ENCODE results near the gene SLC7A5. TPM values are rescaled to one million over a fixed set of nuclear protein-coding genes. Genes with fewer than 3 reads are reported as not detected.

The SLC7A5 gene
- polyA plus RNA-seq, 1 donor, result 15.0 TPM

DNA sequence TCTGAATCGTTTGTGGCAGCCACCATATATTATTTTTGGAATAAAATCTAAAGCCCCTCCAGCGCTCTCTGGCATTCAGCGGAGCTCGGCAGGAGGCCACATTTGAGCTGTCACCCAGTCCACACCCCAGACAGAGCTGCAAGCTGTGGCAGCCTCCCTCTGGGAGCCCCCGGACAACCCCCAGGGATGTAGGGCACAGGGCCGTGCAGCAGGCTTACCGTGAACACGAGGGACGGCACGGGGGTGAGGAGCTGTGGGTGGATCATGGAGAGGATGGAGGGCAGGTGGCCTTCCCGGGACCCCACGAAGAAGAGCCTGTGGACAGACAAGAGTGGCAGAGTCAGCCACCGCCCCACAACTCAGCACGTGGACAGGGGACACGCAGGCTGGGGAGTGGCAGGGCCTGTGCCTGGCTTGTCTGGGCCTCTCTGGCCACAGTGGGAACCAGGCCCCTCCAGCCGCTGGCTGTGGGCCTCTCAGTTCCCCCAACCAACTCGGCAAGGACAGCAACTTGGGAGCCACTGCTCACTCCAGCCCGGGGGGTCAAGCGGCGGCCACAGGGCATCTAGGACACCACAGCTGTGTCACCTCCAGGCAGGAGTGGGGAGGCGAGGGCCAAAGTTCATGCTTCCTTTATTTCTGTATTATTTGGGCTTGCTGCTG is 31.5 kb downstream of the SLC7A5 start:
- Histone ChIP-seq H3K27ac (ENCODE audit: low read length) (no peak overlapping the region), H3K27me3 (ENCODE audit: control insufficient read depth, insufficient read depth, low read length) (no peaks in the 10 kb centered on the region), H3K9me3 (ENCODE audit: control insufficient read depth, low read depth, low read length) (peaks cover 4% of the 10 kb centered on the region), H3K36me3 (ENCODE audit: control insufficient read depth, insufficient read depth, low read length) (peaks cover 51% of the 10 kb centered on the region), H3K4me3 (ENCODE audit: low read length) (no peak overlapping the region), H3K4me1 (ENCODE audit: control insufficient read depth, insufficient read depth, low read length) (peaks cover 43% of the 10 kb centered on the region)
- DNase-seq, result no peak
- WGBS (ENCODE audit: insufficient coverage, low lambda C conversion rate), result no CpG with 5 or more reads among the region's 21 CpGs

DNA sequence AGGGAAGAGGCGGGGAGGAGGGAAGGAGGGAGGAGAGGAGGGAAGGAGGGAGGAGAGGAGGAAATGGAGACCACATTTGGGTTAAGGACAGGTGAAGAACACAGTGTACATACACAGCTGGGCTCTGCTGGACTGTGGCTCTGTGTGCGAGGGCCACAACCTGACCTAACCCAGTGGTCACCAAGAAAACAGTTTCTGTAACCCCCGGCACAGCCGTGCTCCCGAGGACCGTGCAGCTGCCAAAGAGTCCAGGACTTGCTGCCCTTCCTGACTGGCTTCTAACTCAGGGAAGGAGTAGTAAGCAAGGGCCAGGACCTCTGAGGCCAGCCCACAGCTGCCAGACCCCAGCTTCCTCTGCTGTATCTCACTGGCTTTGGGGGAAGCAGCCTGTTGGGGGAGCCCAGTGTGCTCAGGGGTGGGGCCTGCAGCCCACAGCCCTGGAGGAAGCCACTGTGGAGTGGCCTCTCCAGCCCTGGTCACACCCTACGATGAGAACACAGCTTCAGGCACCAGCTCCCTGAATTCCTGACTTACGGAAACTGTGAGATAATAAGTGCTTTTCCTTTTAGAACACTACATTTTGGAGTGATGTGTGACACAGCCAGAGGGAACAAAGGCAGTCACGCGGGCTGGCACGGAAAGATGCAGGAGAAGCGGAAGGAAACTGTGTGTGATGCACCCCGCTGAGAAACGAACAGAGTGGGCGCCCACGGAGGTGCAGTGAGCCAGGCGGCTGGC is 32.3 kb downstream of the SLC7A5 start:
- Histone ChIP-seq H3K36me3 (ENCODE audit: control insufficient read depth, insufficient read depth, low read length) (peaks cover 51% of the 10 kb centered on the region), H3K27ac (ENCODE audit: low read length) (no peak overlapping the region), H3K27me3 (ENCODE audit: control insufficient read depth, insufficient read depth, low read length) (no peaks in the 10 kb centered on the region), H3K9me3 (ENCODE audit: control insufficient read depth, low read depth, low read length) (peaks cover 4% of the 10 kb centered on the region), H3K4me3 (ENCODE audit: low read length) (no peak overlapping the region), H3K4me1 (ENCODE audit: control insufficient read depth, insufficient read depth, low read length) (peaks cover 36% of the 10 kb centered on the region)
- no CpG with 5 or more reads among the region's 17 CpGs for WGBS (ENCODE audit: insufficient coverage, low lambda C conversion rate)
- peak in 1 of 2 donors; percentile 19 for DNase-seq

DNA sequence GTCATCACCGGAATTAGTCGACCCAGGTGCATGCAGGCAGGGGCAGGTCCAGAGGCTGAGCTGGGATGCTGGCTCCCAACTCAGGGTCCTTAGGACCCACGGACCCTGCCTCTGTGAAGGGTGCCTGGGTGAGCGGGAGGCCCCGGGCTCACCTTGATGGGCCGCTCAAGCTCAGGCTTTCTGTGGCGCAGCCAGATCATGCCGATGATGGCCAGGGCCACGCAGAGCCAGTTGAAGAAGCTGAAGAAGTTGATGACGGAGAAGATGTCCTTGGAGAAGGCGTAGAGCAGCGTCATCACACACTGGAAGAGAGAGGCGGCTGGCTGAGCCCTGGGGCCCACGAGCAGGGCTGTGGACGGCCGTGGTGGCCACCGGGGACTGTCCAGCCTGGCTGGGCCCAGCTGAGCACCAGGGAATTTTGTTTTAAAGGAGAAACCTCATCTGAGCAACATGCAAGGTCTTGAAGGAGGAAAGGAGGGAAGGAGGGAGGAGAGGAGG is 32.9 kb downstream of the SLC7A5 start:
- Histone ChIP-seq H3K4me1 (ENCODE audit: control insufficient read depth, insufficient read depth, low read length) (peaks cover 30% of the 10 kb centered on the region), H3K4me3 (ENCODE audit: low read length) (no peak overlapping the region), H3K27me3 (ENCODE audit: control insufficient read depth, insufficient read depth, low read length) (no peaks in the 10 kb centered on the region), H3K36me3 (ENCODE audit: control insufficient read depth, insufficient read depth, low read length) (peaks cover 55% of the 10 kb centered on the region), H3K9me3 (ENCODE audit: control insufficient read depth, low read depth, low read length) (peaks cover 4% of the 10 kb centered on the region), H3K27ac (ENCODE audit: low read length) (no peak overlapping the region)
- no CpG with 5 or more reads among the region's 17 CpGs for WGBS (ENCODE audit: insufficient coverage, low lambda C conversion rate)
- no peak for DNase-seq

DNA sequence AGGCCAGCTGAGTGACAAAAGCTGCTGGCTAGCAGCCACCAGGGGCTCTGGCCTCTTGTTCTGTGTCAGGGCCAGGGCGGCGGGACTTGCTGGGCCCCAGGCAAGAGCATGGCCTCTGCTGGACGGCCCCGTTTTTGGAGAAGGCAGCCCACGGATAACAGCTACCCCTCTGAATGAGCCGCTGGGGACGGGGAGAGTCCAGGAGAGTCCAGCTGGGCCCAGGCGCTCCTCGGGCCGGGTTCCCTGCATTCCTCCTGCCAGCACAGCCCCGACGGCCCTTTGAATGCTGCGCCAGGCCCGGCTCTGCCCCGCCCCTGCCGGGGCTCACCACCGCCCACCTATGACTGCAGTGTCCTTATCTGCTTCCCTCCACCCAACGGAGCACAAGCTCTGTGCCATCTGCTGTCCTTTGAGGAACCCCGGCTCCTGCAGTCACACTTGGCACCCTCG is 33.4 kb downstream of the SLC7A5 start:
- H3K27me3 ChIP-seq (ENCODE audit: control insufficient read depth, insufficient read depth, low read length), result no peaks in the 10 kb centered on the region
- peaks cover 25% of the 10 kb centered on the region for H3K4me1 ChIP-seq (ENCODE audit: control insufficient read depth, insufficient read depth, low read length)
- H3K36me3 ChIP-seq (ENCODE audit: control insufficient read depth, insufficient read depth, low read length), result peaks cover 58% of the 10 kb centered on the region
- no peak for DNase-seq
- no peak overlapping the region for H3K27ac ChIP-seq (ENCODE audit: low read length)
- H3K4me3 ChIP-seq (ENCODE audit: low read length), result no peak overlapping the region
- WGBS (ENCODE audit: insufficient coverage, low lambda C conversion rate), result no CpG with 5 or more reads among the region's 20 CpGs
- peaks cover 4% of the 10 kb centered on the region for H3K9me3 ChIP-seq (ENCODE audit: control insufficient read depth, low read depth, low read length)

DNA sequence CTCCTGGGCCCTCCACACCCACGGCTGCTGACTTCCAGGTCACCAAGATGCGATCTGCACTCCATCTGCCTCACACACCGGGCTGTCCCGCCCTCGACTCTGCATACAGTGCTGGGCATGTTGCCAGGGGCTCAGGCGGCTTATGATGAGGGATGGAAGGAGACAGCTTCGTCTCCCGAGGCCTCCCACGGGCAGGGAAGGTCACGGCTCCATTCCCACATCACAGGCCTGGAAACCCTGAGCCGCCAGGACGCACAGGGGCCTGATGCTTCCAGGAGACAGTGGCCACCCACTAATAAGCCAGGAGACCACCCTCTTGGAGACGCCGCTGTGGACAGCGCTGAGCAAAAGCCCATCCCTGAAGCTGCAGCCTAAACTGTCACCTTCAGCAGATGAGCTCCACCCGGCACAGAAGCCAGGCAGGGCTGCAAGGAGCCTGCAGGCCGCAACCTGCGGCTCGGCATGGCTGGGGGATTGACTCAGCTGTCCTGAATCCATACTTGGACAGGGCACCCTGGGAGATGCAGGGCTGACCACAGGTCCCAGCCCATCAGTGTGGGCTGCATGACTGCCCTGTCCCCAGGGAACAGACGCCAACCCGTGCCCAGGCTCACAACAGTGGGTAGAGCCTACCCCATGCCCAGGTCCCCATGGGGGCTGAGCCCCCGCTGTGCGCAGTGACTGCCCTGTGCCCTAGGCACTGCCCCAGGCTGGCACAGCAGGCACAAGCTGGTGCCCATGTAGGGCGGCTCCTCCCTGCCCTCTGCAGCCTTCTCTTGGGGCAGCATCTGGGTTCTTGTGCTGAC is 34.4 kb downstream of the SLC7A5 start:
- DNase-seq, result no peak
- no CpG with 5 or more reads among the region's 24 CpGs for WGBS (ENCODE audit: insufficient coverage, low lambda C conversion rate)
- H3K27me3 ChIP-seq (ENCODE audit: control insufficient read depth, insufficient read depth, low read length), result no peaks in the 10 kb centered on the region
- H3K36me3 ChIP-seq (ENCODE audit: control insufficient read depth, insufficient read depth, low read length), result peaks cover 62% of the 10 kb centered on the region
- no peak overlapping the region for H3K27ac ChIP-seq (ENCODE audit: low read length)
- H3K9me3 ChIP-seq (ENCODE audit: control insufficient read depth, low read depth, low read length), result peaks cover 2% of the 10 kb centered on the region
- peaks cover 18% of the 10 kb centered on the region for H3K4me1 ChIP-seq (ENCODE audit: control insufficient read depth, insufficient read depth, low read length)
- H3K4me3 ChIP-seq (ENCODE audit: low read length), result no peak overlapping the region

DNA sequence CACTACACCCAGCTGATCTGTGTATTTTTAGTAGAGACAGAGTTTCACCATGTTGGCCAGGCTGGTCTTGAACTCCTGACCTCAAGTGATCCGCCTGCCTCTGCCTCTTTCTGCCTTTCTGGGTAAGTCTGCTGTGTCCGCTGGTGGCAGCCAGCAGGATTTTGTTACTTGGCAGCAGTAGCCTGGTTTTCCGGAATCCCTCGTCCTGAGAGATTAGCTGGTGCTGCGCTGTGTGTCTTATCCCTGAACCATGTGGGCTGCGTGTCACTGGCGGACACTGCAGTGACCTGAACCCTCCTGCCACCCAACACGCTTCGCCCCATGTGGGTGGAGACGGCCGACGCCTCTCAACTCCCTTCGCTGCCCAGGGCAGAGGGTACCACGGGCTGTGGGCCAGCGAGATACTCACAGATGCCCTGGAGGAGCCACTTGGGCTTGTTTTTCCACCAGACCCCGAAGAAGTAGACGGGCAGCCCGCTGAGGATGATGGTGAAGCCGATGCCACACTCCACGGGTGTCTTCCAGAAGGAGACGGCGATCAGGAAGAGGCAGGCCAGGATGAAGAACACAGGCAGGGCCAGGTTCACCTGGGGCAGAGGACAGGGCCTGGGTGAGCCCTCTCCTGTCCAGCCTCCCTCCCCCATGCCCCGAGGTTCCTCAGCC is 35.2 kb downstream of the SLC7A5 start:
- H3K4me3 ChIP-seq (ENCODE audit: low read length), result no peak overlapping the region
- peaks cover 10% of the 10 kb centered on the region for H3K4me1 ChIP-seq (ENCODE audit: control insufficient read depth, insufficient read depth, low read length)
- no peaks in the 10 kb centered on the region for H3K9me3 ChIP-seq (ENCODE audit: control insufficient read depth, low read depth, low read length)
- no peaks in the 10 kb centered on the region for H3K27me3 ChIP-seq (ENCODE audit: control insufficient read depth, insufficient read depth, low read length)
- WGBS (ENCODE audit: insufficient coverage, low lambda C conversion rate), result no CpG with 5 or more reads among the region's 23 CpGs
- no peak overlapping the region for H3K27ac ChIP-seq (ENCODE audit: low read length)
- DNase-seq, result no peak
- peaks cover 62% of the 10 kb centered on the region for H3K36me3 ChIP-seq (ENCODE audit: control insufficient read depth, insufficient read depth, low read length)

DNA sequence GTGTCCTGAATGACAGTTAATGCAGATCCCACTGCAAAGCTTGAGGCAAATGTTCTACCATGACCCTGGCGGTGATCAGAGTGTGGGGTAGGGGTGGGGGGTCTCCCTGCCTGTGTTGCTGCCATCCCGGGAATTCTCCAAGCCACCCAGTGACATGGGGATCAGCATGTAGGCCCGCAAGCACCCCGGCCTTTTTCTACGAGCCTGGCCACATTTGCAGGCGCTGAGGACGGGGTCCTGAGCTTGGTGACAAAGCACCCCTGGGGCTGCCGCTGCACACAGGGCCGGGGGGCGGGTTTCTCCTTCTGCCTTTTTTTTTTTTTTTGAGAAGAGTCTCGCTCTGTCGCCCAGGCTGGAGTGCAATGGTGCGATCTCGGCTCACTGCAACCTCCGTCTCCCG is 35.8 kb downstream of the SLC7A5 start:
- H3K9me3 ChIP-seq (ENCODE audit: control insufficient read depth, low read depth, low read length), result no peaks in the 10 kb centered on the region

DNA sequence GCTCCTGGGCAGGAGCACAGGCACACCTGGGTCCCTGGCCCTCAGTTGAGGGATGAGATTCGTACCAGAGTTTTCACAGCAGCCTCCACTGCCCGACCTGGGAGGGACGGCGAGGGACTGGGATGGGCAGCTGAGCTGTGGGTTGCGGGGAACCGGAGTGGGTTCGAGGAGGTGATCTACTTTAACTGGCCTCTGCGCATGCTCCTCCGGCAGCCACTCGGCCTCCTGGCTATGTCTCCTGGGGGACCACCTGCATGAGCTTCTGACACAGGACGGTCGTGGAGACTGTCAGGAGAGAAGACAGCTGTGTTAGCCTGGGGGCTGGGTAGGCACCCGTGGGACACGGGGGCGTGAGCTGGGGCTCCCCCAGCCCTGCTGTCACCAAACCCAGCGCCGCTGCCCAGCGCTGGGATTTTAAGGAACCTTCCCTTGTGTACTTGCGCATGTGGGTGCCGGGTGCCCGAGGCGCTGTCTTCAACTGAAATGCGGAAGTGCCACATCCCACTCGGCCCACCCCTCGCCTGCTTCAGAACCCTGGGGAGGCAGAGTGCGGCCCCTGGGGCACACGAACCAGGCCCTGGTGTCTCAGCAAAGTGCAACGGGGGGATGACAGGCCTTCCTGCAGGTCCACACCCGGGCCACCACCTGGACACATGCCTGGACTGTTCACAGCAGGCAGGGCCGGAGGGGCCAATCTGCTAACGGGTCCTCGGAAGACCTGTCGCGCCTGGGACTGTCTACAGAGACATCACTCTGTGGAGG is 36.4 kb downstream of the SLC7A5 start:
- Histone ChIP-seq H3K27ac (ENCODE audit: low read length) (no peak overlapping the region), H3K4me1 (ENCODE audit: control insufficient read depth, insufficient read depth, low read length) (no peaks in the 10 kb centered on the region), H3K27me3 (ENCODE audit: control insufficient read depth, insufficient read depth, low read length) (no peaks in the 10 kb centered on the region), H3K36me3 (ENCODE audit: control insufficient read depth, insufficient read depth, low read length) (peaks cover 54% of the 10 kb centered on the region), H3K4me3 (ENCODE audit: low read length) (no peak overlapping the region), H3K9me3 (ENCODE audit: control insufficient read depth, low read depth, low read length) (no peaks in the 10 kb centered on the region)
- no peak for DNase-seq
- WGBS (ENCODE audit: insufficient coverage, low lambda C conversion rate), result no CpG with 5 or more reads among the region's 34 CpGs

More for the DNA sequence above, 35.8 kb downstream of the SLC7A5 start:
- H3K4me3 ChIP-seq (ENCODE audit: low read length), result no peak overlapping the region
- WGBS (ENCODE audit: insufficient coverage, low lambda C conversion rate), result no CpG with 5 or more reads among the region's 16 CpGs
- peaks cover 58% of the 10 kb centered on the region for H3K36me3 ChIP-seq (ENCODE audit: control insufficient read depth, insufficient read depth, low read length)
- no peaks in the 10 kb centered on the region for H3K27me3 ChIP-seq (ENCODE audit: control insufficient read depth, insufficient read depth, low read length)
- peaks cover 4% of the 10 kb centered on the region for H3K4me1 ChIP-seq (ENCODE audit: control insufficient read depth, insufficient read depth, low read length)
- H3K27ac ChIP-seq (ENCODE audit: low read length), result no peak overlapping the region
- no peak for DNase-seq

DNA sequence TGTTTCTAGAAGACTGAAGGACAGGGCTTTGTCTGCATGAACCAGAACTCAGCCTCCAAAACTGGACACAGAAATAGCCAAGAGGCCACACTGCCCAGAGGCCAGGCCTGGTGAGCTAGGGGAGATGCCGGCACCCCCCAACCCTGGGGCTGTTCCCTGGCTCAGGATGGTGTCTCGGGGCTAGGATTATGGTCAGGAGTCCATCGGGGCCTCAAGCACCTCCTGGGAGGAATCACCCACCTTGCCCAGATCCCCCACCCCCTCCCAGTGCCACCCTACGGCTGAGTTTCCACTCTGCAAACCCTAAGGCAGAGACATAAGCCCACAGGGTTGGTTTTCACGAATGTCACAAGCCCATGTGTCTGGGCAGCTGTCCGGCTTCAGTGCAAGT is 37.2 kb downstream of the SLC7A5 start:
- Histone ChIP-seq H3K27ac (ENCODE audit: low read length) (no peak overlapping the region), H3K36me3 (ENCODE audit: control insufficient read depth, insufficient read depth, low read length) (peaks cover 48% of the 10 kb centered on the region), H3K9me3 (ENCODE audit: control insufficient read depth, low read depth, low read length) (no peaks in the 10 kb centered on the region), H3K4me3 (ENCODE audit: low read length) (no peak overlapping the region), H3K27me3 (ENCODE audit: control insufficient read depth, insufficient read depth, low read length) (no peaks in the 10 kb centered on the region), H3K4me1 (ENCODE audit: control insufficient read depth, insufficient read depth, low read length) (no peaks in the 10 kb centered on the region)
- no CpG with 5 or more reads among the region's 6 CpGs for WGBS (ENCODE audit: insufficient coverage, low lambda C conversion rate)
- no peak for DNase-seq

Measured in large intestine (tissue), 3 donors.